OCI-LY7 (cell line): ENCODE data around the gene NFIX.
"Not testable (repeated sequence)": the region's sequence is repeated elsewhere in the genome, so short reads cannot be mapped to it uniquely, and the experiment has no call there.

Experiments used
- EZH2phosphoT487 ChIP-seq: fragments of 200-600 bp; sonication (generic); IDR thresholded peaks from 2 replicates; pipeline ENCODE4 v1.6.1; 2018; ENCODE audit warnings: low read depth, borderline replicate concordance, mild to moderate bottlenecking, mixed run types, antibody characterized with exemption, low read length, moderate library complexity, mixed read lengths
- TF ChIP-seq, protein P1 (sequence below): fragments of 200-600 bp; sonication (generic); conservative IDR thresholded peaks from 2 replicates; pipeline ENCODE4 v1.5.1; 2014; ENCODE audit warnings: mild to moderate bottlenecking, antibody characterized with exemption, low read length, moderate library complexity, mixed read lengths

DNA sequence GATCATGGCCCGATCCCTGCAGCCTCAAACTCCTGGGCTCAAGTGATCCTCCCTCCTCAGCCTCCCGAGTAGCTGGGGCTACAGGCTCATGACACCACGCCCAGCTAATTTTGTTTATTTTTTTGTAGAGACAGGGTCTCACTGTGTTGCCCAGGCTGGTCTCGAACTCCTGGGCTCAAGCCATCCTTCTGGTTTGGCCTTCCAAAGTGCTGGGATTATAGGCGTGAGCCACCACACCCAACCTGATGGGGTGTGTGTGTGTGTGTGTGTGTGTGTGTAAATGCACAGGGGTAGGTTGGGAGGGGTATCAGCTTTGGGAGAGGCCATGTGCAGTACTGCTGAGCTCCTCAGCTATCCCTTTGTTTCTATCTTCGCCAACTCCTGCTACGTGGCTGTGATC lies 19.2 kb upstream of the NFIX start:
- TF ChIP-seq, protein P1, sequence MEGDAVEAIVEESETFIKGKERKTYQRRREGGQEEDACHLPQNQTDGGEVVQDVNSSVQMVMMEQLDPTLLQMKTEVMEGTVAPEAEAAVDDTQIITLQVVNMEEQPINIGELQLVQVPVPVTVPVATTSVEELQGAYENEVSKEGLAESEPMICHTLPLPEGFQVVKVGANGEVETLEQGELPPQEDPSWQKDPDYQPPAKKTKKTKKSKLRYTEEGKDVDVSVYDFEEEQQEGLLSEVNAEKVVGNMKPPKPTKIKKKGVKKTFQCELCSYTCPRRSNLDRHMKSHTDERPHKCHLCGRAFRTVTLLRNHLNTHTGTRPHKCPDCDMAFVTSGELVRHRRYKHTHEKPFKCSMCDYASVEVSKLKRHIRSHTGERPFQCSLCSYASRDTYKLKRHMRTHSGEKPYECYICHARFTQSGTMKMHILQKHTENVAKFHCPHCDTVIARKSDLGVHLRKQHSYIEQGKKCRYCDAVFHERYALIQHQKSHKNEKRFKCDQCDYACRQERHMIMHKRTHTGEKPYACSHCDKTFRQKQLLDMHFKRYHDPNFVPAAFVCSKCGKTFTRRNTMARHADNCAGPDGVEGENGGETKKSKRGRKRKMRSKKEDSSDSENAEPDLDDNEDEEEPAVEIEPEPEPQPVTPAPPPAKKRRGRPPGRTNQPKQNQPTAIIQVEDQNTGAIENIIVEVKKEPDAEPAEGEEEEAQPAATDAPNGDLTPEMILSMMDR, result not testable (repeated sequence)
- not testable (repeated sequence) for TF ChIP-seq EZH2phosphoT487
